Measurements from ENCODE around the gene VPS35L.
"Not testable (repeated sequence)": the region's sequence is repeated elsewhere in the genome, so short reads cannot be mapped to it uniquely, and the experiment has no call there.

The VPS35L gene

DNA sequence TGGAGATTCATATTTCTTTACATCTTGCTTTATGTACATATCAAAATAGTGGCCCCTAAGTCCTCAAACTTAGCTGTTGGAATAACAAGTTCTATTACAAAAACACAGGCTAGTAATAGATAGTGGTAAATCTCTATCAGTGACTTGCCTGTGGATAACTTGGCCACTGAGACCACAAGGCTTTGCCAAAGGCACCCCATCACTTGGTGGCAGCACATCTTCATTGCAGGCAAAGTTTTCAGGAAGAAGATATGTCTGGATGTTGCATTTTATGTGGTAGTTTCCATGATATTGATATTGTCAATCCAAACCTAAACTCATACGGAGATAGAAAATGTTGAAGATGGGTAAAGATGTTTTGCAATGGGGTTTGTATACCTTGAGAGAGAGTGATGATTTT lies 104.1 kb downstream of the VPS35L start:
- DNase-seq, result no peak

DNA sequence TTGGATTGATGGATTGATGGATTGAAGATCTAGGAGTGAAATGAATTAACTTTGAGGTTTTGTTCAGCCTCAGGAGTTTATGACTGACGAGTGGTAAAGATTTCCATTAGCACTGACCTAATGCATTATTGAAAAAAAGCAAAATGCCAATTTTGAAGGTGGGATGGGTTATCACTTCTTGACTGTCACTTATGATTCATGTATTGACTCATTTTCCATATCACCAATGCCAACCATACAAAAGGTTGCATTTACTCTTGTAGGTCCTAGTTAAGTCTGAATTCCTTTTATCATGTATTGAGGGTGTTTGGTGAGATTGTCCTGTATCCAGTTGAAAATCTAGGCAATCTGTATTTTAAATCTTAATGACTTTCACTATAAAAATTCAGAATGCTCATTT lies 104.9 kb downstream of the VPS35L start:
- no peak for DNase-seq

DNA sequence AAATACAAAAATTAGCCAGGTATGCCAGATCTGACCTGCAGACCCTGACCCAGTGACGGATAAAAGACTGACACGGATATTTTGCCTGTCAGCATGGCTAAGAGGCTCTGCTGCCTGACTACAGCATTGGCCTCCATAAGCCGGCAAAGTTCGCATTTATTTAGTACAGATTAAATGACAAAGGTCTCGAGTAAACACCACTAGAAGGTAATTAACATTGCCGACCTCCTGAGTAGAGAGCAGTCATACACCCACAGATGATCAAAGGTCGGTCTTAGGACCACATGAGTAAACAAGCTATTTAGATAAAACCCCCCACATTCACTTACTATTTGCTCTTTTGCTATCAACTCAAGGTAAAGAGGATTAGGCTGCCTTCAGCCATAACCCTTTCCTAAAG lies 106.8 kb downstream of the VPS35L start:
- DNase-seq, result no peak

DNA sequence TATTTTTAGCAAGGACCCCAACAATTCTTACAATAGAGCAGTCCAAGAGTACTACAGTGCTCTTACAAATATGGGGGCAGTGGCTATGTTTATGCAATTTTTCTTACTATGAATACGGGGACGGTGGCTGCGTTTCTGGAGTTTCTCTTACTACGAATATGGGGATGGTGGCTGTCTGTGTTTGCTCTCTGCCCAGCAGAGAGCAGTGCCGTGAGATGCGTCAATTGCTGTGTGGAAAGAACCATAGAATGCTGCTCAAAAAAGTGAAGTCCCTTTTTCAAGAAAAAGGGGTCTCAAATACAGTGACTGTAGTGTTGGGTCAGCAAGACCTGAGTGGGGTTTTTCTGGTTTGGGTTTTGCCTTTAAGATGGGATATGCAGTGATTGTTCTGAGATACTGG lies 108.7 kb downstream of the VPS35L start:
- no peak for DNase-seq

DNA sequence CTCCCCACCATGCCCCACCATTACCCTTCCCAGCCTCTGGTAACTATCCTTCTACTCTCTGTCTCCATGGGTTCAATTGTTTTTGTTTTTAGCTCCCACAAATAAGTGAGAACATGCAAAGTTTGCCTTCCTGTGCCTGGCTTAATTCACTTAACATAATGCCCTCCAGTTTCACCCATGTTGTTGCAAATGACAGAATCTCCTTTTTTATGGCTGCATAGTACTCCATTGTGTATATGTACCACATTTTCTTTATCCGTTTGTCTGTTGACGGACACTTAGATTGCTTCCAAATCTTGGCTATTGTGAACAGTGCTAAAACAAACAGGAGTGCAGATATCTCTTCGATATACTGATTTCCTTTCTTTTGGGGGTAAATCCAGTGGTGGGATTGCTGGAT lies 109.8 kb downstream of the VPS35L start:
- DNase-seq, result not testable (repeated sequence)

DNA sequence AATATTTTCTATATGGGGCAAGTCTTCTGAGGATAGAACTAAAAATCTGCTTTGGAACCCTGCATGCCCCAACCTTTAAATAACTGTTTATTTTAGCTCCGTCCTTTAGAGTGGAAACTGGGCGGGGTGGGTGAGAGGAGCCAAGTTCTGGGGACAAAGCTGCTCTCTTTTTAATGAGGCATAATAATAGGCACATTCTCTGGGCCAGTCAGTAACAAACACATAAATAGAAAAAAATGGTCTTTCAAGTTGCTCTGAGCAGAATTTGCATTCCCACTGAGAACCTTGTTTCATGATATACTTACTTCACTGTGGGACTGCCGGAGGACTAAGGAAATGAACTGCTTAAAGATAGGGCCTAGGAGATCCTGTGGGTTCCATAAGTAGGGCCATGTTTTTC lies 111.0 kb downstream of the VPS35L start:
- no peak for DNase-seq

DNA sequence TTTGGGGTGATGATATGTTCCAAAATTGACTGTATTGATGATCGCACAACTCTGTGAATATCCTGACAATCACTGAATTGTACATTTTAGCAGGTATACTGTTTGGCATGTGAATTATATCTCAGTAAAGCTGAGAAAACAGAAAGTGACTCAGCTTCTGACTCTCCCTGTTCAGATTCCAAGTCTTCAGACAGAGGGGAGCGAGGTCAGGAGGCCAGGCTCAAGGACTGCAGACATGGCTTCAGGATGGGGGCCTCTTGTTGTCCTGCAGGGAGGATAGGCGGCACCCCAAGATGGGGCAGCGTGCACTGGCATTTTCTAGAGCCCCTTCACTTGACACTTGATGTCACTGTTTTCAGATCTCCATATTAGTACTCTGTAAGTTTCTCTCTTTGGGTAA lies 116.9 kb downstream of the VPS35L start:
- no peak for DNase-seq

DNA sequence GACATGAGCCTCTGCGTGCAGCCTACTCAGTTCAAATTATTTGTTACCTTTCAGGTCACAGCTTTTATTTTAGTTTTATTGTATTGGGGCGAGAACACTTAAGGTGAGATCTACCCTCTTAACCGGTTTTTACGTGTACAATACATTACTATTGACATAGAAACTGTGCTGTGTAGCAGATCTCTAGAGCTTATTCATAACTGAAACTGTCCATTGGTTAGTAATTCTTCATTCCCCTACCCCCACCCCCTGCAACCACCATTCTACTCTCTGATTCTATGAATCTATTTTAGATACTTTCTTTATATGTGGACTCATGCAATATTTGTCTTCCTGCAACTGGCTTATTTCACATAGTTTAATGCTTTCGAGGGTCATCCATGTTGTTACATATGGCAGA lies 119.0 kb downstream of the VPS35L start:
- DNase-seq, result no peak

DNA sequence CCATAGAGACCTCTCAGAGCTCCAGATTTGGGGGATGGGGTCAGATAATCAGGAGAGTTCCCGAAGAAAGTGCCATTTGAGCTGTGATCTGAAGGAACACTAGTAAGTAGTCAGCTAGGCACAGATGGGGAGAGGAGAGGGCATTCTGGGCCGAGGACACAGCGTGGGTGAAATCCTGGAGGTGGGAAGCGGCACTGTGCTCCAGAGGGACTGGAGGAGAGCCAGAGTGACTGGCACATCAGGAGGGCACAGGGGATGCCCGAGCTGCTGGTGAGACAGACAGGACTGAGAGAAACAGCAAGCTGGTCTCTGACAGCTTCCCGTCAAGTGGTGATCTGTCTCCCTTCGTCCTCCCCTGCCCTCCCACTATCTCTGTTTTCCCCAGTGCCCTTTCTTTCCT lies 121.9 kb downstream of the VPS35L start:
- DNase-seq, result no peak

DNA sequence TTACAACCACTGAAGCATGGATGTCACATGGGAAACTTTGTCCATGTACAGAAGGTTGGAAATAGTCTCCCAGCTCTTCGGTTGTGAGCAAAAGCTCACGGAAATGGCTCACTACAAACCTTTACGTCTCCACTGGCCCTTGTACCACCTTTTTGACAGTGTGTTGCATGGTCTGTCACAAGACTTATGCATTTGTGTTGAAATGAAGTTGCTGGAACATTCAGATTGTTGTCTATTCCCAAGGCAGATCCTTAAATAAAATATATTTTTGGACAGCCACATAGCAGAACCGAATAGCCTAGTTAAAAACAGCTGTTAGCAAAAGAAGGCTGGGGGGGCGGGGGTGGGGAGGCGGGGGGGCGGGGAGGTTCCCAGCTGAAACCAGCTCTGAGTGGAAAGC lies 123.3 kb downstream of the VPS35L start:
- DNase-seq, result no peak

DNA sequence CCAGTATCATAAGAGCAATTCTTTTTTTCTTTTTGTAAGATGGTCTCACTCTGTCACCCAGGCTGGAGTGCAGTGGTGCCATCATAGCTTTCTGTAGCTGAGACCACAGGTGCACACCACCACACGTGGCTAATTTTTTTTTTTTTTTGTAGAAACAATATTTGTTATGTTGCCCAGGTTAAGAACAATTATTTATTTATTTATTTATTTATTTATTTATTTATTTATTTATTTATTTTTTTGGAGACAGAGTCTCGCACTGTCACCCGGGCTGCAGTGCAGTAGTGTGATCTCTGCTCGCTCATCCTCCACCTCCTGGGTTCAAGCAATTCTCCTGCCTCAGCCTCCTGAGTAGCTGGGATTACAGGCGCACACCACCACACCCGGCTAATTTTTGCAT lies 123.8 kb downstream of the VPS35L start:
- not testable (repeated sequence) for DNase-seq

DNA sequence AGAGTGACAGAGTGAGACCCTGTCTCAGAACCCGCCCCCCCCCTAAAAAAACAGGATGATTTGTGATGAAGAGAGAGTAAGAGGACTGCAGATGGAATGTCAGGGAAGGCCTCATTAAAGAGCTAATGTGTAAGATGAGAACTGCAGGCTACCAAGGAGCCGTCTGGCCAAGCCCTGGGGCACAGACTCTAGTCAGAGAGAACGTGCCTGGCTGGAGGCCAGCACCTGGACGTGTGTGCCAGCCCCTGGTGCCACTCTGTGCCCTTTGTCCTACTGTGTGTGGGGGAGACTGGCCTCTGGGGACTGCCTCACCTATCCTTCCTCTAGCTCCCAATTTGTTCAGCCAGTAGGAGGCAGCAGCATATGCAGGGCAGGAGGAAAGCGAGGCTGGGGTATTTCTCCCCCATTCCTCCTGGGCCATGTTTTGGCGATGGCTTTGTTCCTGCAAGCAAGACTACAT lies 125.4 kb downstream of the VPS35L start:
- DNase-seq, result no peak

DNA sequence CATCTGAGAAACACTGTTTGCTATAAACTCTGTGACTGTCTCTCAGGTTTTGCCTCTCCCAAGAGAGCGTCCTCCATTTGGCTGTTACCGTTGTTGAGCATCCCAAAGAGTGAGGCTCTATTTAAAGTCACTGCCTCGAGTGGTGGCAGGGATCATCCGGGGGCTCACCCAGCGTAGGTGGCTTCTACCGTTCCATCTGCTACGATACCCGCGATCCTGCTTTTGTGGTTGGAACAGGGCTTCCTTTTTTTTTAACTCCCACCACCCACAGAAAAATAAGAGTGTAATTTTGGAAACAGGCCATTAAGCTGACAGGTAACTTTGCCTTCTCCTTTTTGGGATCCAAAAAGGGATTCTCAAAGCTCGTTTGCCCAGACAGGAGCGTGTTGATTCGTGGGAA lies 126.1 kb downstream of the VPS35L start:
- DNase-seq, result no peak

DNA sequence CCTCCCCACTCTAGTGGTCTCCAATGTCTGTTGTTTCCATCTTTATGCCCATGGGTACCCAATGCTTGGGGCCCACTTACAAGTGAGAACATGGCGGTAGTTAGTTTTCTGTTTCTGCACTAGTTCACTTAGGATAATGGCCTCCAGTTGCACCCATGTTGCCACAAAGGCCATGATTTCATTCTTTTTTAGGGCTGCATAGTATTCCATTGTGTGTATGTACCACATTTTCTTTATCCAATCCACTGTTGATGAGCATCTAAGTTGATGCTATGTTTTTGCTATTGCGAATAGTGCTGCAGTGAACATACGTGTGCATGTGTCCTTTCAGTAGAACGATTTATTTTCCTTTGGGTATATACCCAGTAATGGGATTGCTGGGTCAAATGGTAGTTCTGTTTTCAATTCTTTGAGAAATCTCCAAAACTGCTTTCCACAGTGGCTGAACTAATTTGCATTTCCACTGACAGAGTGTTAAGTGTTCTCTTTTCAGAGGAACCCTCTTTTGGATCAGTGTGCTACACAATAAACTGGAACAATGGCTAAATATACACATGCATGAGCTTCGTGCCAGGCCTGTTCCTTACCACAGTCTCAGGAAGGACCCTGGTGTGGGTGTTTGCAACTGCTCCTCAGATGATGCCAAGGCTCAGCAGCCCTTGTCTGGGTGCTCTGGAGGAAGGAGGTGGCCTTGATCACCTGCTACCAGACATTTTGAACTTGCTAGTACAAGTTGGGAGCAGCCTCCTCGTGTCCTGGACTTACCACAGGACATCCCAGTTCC lies 128.1 kb downstream of the VPS35L start:
- DNase-seq, result no peak

DNA sequence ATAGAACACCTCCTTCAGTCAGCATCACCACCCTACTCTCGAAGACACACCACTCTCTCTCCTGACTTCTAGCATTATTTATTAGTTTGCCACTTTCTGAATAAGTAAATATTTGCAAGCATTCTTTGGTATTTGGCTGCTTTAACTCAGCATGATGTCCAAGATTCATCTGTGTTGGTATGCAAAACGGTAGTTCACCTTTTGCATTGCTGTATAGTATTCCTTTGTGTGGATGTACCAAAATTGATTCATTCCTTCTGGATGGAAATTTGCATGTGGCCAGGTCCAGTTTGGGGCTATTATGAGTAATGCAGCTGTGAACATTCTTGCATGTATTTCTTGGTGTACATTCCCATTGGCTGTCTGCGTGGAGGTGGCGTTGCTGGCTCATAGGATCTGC lies 129.7 kb downstream of the VPS35L start:
- no peak for DNase-seq

DNA sequence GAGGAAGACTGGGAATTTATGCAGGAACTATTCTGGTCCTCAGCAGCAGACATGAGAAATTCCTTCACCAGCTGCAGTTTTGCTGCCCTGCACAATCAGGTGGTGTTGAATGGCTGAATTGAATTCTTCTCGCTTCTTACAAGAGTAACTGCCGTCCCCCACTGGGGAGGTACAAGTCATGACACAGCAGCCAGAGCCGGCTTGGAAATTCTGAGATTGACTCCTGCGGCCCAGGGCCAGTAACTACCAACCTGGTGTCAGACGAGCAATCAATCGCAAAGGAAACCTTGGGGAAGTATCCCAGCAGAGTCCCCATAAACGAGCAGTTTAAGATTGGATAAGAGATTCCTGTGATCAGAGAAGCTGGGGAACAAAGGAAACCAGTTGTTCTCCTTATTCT lies 131.8 kb downstream of the VPS35L start:
- DNase-seq, result no peak

DNA sequence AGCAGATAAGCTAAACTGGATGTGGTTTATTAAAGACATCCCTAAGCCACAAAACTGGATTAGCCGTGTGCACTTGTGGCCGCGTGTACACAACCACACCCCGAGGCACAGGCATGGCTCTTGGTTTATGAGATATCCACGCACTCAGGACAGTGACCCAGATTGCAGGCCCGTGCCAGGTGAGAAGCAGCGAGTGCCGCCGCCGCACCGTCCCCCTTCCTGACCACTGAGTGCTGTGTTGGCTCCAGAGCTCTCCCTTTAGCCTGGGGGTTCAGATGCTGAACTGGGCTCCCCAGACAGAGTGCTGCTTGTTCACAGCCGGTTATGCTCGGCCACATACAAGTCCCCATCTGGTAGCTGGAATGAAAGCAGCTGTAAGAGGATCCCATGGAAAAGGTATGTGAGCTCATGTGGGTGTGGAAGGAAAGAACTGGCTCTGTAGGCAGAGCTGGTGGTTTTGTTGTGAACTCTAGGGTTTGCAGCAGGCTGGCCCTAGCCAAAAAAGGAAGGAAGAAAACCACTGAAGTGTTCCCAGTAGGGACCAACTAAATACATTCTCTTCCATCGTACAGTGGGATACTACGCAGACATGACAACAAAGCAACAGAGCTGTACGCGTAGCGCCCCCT lies 133.0 kb downstream of the VPS35L start:
- DNase-seq, result no peak

DNA sequence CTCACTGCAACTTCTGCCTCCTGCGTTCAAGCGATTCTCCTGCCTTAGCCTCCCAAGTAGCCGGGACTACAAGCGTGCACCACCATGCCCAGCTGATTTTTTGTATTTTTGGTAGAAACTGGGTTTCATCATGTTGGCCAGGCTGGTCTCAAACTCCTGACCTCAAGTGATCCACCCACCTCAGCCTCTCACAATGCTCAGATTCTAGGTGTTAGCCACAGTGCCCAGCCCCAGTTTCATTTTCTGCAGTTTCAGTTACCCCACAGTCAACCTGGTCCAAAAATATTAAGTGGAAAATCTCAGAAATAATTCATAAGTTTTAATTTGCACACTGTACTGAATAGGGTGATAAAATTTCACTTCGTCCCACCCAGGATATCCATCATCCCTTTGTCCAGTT lies 133.8 kb downstream of the VPS35L start:
- DNase-seq, result no peak

DNA sequence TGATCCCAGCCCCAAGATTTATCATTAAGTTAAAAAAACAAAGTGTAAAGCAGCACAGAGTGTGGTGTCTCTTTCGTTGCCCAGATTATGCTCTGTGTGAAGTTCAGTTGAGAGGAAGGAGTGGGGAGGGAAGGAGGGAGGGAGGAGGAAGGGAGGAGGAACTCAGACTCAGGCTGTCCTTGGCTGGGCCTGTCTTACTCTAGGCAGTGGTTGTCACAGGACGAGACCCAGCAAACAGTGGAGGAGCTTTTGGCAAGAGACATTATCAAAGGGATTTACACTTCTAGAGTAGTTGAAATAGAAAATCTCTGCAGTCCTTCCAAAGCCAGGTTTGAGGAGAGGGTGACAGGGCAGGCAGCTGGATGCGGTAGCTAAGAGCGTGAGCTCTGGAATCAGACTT lies 134.7 kb downstream of the VPS35L start:
- DNase-seq, result no peak

DNA sequence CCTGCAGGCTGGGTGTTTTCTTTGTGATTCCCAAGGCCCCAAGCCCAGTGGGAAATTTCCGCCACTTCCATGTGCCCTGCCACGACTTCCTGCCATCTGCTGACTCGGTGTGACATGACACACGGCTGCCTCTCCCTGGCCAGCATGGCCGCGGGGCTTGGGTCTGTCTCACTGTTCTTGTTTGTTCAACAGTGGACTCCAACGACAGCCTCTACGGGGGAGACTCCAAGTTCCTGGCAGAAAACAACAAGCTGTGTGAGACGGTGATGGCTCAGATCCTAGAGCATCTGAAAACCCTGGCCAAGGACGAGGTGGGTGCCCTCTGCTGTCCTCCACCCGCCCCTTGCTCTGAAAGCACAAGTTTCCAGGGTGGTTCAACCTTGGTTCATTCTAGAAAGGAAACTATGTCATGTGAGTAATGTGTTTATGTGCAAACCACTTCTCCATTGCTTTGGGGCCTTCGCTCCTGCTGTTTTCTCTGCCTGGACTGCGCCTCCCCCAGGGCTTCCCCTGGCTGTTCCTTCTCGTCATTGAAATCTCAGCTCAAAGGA lies 135.7 kb downstream of the VPS35L start:
- no peak for DNase-seq

DNA sequence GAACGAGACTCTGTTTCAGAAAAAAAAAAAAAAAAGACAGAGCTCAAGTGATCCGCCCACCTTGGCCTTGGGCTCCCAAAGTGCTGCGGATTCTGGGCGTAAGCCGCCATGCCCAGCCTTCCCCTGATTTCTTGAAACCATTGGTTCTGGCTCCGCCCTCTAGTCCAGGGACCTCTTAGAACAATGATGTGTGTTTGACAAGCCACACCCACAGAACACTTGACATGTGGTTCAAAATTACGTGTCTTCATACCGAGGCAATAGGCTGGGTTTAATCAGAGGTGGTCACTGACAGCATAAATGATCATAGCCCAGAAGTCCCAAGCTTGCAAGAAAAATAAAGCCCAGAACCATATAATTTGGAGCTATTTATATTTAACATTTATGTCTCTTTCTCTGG lies 139.5 kb downstream of the VPS35L start:
- DNase-seq, result no peak

DNA sequence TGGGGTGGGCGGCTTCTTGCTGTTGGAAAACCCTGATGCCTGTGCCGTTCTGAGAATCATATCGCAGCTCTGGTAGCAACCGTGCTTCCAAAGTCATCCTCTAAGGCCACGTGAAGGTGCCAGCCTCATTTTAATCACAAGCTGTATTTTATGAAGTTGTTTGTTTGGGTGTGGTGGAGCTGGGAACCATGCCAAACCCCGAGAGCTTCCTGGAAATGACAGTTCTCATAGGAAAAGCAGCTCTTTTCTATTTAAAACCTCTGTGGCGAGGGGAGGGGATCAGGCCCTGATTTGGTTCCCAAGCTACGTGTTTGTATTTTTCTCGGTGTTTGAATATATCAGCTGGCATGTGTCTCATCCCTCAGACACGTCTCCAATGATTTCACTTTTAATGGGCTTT lies 140.8 kb downstream of the VPS35L start:
- peak; percentile 90 for DNase-seq

DNA sequence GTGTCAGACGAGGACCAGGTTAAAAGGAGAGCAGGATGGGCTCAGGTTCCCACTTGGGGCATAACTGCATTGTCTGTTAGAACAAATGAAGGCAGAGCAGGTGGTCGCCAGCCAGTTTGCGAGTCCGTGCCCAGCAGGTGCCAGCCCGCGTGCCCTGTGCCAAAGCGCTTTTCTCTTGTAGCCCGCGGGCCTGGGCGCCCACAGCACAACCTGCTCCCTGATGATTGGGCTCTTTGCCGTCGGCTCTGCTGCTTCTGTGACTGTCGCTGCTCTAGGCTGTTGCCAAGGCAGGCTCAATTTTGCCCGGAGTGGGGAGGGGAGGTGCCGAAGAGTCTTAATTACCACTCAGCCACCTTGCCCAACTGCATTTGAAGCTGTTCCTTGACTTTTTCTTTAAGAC lies 141.5 kb downstream of the VPS35L start:
- DNase-seq, result peak; percentile 73

DNA sequence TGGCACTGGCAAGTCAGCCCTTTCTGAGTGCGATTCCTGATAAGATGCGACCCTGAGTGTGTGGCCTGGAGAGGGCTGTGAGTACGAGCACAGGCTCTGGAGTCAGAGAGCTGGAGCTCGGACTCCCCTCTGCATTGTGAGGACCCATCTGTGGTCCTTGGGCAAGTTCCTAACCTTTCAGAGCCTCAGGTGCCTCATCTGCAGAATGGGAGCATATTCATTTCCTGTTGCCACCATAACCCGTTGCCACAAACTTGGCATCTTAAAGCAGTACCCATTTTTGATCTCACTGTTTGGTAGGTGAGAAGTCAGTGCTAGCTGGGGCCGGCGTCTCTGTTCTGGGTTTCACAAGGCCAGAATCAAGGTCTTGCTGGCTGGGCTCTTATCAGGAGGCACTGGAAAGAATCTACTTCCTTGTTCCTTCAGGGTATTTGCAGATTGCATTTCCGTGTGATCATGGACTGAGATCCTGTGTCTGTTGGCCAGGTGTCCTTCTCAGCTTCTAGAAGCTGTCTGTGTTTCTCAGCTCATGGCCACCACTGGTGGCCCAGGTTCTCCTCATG lies 142.3 kb downstream of the VPS35L start:
- no peak for DNase-seq
